Iris pigment epithelial cell (primary cell): Measurements from ENCODE around the gene ZNF556.

Experiments used
- DNase-seq: peaks from one replicate; pipeline ENCODE4 v3.0.0-alpha.2; 2011; ENCODE audit warnings: low read depth

ZNF556 gene

DNA sequence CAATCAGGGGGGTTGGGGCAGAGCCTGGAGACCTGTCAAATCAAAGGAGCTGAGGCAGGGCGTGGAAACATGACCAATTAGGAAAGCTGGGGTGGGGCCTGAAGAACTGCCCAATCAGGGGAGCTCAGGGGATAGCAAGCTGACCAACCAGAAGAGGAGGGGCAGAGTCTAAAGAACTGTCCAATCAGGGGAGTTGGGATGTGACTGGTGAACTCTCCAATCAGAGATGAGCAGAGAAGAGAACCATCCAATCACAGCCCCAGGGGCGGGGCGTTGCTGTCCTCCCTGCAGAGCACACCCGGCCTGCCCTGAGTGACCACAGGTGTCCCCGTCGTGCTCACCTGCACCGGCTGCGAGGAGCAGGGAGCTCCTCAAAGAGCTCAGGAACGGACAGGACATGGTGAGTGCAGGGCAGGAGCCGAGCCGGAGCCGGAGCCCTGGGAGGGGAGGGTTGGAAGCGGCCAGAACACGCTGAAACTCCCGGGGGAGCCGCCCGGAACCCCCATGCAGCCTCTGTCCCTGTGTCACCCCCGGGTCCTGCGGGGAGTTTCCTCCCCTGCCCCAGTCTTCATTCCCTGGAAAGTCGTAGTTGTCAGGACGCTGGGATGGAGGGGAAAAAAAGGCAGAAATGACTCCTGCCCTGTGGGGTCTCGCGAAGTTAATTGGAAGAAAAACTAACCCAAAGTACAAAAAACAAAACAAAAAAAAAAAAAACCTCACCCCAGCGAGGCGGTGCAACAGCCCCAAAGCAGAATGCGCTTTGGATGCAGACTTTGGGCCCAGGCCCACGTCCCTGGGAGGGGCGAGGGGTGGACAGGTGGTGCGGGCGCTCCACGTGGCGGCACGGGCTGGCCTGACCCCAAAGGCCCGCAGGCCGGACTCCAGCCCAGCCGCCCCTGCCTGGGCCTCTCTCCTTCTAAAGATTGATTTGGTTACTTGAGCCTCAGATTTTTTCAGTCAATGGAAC is at the start of gene ZNF556:
Gene ZNF556 (plus strand): TSS at position 311 of the 967 bp plus-strand sequence. CDS start 87 bp downstream, at position 398.
- DNase-seq = no peak

DNA sequence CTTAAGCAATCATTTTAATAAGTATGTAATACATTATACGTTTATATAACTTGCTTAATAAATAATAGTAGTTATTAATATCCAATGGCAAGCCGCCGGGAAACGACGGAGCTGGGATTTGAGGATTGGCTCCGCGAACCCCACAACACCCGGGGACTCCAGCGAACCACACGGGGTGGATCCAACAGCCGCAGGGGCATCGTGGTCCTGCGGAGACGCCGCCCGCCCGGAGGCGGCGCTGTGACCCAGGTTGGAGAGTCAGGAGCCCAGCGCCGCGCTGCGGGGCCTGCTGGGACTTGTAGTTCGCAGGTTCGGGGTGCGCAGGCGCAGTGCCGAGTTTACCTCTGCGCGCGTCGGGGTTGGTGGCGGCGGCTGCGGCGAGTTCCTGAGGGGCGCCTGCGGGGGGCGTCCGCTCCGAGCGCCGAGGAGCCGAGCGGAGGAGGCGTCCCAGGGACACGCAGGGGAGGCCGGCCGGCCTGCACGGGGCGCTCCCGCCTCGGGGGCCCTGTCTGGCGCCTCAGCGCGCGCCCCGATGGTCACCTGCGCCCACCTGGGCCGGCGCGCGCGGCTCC is 47.5 kb upstream of the ZNF556 start, which contains the start of gene ZNF554:
Gene ZNF554 (plus strand): TSS at position 329 of the 572 bp plus-strand sequence. CDS start 204 bp downstream, at position 533.
- DNase-seq = peak; percentile 93

DNA sequence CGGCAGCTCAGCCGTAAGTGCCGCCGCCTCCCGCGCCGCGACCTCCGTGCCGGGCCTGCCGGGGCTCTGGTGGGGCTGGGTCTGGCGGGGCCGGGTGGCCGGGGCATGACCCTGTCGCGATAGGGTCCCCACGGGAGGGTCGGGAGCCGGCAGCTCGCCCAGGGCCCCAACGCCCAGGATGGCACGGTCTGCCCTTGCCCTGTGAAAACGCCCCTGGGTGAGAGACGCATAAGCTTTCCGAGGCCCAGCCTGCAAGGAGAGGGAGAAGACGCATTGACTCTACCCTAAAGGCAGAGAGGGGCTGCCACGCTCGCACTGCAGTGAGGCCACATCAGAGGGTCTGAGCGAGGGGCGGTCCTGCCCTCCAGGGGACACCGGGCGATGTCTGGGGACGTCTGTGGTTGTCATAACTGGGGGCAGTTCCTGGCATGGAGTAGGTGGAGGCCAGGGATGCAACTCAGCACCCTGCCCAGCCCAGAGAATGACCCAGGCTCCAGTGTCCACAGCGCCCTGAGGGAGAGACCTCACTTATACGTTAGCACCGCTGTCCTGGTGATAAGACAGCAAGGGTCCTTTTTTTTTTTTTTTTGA is 46.9 kb upstream of the ZNF556 start:
- no peak for DNase-seq

DNA sequence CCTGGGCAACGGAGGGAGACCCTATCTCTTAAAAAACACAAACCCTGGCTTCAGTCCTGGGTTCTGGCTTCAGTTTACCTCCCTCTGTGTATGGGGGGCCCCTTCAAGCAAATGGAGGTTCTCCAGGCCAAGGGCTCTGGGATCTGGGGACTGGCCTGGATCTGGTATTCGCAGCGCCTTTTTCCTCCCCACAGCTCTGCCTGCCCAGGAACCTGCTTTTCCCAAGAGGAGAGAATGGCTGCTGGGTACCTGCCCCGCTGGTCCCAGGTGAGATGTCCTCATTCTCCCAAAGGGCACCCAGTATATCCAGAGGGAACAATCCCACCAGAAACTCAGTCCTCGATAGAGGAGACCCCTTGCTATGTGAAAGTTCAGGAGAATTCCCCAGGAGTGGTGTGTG is 44.3 kb upstream of the ZNF556 start:
- DNase-seq = no peak

DNA sequence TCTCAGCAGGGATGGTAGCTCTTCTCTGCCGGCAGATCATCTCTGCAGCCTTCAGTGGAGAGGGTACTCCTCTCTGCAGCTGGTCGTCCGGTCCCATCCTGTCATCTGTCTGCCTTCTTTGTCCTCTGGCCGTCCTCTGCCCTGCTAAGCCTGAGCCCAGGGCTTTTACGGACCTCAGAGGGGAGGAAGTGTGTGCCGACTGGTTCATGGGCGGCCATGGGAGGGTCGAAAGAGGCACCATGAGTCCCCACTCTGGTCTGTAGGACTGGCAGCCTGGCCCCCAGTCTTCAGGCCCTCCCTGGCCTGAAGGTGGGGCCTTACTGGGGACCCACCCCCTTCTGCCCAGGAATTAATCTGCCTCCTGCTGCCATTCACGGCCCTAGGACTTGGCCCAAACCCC is 43.5 kb upstream of the ZNF556 start:
- no peak for DNase-seq

DNA sequence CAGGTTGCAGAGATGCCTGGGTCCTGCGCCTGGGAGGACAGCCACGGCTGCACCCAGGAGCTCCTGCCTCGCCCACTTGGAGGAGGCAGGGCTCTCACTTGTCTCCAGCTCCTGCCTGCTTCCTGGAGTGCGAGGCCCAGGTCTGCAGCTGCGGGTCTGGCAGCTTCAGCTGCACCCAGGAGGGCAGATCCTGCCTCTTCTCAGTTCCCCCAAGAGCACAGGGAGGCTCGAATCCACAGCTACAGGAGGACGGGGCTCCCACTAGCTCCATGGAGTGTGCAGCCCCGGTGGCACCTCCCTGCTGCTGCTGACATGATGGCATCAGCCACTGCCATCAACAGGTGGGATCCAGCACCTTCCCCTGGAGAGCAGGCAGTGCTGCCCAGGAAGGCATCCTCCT is 43.0 kb upstream of the ZNF556 start:
- no peak for DNase-seq

DNA sequence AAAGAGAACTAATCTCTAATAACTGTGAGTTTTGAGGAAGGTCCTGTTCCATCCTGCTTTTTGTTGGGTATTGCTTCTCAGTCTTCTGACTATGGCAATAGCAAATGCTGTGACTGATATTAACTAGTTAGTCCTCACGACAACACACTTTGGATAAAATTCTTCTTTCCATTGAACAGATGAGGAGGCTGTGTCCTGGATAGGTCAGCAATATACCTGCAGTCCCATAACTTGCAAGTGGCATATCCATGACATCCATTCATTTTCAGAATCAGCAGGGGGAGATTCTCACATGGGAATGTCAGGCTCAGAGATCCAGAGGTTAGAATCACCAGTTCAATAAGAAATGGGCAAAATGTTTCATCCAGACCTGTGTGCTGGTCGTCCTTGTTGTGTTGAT is 40.1 kb upstream of the ZNF556 start:
- no peak for DNase-seq

DNA sequence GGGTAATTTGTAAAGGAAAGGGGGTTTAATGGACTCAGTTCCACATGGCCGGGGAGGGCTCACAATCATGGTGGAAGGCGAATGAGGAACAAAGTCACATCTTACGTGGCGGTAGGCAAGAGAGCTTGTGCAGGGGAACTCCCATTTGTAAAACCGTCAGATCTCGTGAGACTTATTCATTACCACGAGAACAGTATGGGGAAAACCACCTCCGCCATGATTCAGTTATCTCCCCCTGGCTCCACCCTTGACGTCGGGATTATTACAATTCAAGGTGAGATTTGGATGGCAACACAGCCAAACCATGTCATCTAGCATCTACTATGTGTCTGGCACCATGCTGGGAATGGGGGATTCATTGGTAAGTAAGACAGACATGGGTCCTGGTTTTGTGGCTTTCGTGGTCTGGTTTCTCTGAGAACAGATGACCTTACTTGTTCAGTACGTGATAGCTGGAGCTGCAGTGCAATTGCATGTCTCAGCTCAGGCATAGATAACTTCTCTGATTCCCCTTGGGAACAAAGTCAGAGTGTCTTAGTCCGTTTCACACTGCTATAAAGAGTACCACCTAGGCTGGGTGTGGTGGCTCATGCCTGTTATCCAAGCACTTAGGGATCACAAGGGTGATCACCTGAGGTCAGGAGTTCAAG is 39.2 kb upstream of the ZNF556 start:
- no peak for DNase-seq

DNA sequence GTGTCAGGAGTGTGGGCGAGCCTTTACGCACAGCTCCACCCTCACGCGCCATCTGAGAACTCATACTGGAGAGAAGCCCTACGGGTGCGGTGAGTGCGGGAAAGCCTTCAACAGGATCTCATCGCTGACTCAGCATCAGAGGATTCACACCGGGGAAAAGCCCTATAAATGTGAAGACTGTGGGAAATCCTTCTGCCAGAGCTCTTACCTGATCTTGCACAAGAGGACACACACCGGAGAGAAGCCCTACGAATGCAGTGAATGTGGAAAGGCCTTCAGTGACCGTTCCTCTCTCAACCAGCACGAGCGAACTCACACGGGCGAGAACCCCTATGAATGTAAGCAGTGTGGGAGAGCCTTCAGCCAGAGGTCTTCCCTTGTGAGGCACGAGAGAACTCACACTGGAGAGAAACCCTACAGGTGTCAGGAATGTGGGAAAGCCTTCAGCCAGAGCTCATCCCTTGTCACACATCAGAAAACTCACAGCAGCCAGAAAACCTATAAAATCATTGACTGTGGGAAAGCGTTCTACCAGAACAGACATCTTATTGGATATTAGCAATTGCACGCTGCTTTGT is 32.8 kb upstream of the ZNF556 start:
- DNase-seq = no peak

DNA sequence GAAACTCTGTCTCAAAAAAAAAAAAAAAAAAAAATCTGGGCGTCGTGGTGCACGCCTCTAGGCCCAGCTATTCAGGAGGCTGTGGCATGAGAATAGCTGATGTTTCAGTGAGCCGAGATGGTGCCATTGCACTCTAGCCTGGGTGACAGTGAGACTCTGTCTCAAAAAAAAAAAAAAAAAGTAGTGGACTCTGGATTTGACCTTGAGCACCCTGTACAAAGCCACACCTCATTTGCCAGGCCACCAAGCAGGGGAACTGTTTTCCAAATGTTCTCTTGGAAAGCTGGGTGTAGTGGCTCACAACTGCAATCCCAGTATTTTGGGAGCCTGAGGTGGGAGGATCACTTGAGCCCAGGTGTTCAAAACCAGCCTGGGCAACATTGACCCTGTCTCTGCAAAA is 29.7 kb upstream of the ZNF556 start:
- no peak for DNase-seq

DNA sequence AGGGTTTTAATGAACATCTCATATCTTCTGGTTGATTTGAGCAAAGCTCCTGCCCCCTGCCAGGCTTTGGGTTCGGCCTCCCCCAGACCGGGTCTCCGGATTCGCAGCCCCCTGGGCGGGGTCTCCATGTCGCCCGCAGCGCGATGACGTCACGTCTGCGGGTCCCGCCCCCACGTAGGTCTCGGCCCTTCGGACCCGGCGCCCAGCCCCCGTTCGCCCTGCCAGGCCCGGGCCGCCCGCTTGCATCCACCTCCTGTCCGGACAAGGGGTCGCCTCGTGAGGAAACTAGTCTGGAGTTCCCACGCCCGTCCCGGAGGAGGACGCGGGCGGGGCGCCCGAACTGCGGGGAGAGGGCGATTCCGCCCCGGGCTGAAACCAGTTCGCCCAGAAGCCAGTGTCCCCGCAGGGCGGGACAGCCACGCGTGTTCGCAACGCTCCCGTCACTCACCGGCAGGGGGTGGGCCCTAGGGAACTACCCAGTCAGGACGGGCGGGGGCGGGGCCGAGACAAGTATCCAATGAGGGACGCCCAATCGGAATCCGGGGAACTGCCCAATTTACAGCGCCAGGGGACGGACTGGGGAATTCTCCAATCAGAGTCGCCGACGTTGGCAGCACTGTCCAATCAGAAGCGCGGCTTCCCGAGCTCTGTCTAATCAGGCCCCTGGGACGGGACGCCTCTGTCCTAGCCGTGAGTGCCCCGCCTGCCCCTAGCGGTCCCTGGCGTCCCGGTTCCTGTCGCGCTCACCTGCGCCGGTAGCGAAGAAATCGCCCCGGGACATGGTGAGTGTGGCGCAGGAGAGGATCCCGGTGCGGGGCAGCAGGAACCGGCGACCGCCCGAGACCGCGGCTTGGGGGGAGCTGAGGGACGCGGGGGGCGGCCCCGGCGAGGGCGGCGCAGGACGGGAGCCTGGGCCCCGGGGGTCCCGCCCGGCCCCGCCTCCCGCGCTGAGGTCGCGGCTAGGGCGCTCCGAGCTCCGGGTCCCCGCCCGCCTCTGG is 26.0 kb upstream of the ZNF556 start, which contains the start of gene ZNF555:
Gene ZNF555 (plus strand): TSS at position 682 of the 998 bp plus-strand sequence. CDS start 98 bp downstream, at position 780.
- peak; percentile 99 for DNase-seq

DNA sequence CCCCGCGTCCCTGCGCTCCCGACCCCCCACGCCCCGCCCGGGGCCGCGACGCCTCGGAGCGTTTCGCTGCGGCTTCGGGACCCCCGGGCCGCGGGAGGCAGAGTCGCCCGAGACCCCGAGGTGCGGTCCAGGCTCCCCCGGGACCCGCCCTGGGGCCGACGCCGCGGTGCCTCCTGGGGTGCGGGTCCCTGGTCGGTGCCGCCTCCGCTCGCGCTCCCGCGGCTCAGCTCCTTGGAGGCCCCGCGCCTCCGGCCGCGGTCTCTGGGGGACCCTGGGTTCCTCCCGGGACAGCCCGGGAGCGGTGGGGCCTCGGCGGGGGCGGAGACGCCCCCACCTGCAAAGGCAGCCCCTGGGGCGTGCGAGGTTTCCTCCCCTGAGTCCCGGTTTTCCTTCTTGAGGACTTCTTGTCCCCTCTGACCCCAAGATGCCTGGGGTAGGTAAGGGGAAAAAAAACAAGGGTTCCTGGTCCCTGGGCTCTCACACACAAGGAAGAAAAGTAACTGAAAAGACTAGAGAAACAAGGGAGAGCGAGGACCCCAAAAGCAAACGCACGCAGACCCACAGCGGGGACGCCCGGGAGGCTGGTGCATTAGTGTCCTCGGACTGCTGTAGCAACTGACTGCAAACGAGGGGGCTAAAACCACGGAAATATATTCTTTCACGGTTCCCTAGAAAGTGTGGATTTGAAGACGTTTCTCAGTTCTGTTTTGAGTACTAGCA is 25.1 kb upstream of the ZNF556 start:
- no peak for DNase-seq

DNA sequence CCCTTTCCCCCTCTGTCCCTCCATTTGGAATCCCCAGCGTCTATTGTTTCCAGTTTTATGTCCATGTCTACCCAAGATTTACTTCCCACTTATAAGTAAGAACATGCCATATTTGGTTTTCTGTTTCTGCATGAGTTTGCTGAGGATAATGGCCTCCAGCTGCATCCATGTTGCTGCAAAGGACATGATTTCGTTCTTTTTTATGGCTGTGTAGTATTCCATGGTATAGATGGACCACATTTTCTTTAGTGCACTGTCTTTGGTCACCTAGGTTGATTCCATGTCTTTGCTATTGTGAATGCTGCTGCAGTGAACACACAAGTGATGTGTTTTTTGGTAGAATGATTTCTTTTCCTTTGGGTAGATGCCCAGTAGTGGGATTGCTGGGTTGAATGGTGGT is 22.0 kb upstream of the ZNF556 start:
- DNase-seq = no peak

DNA sequence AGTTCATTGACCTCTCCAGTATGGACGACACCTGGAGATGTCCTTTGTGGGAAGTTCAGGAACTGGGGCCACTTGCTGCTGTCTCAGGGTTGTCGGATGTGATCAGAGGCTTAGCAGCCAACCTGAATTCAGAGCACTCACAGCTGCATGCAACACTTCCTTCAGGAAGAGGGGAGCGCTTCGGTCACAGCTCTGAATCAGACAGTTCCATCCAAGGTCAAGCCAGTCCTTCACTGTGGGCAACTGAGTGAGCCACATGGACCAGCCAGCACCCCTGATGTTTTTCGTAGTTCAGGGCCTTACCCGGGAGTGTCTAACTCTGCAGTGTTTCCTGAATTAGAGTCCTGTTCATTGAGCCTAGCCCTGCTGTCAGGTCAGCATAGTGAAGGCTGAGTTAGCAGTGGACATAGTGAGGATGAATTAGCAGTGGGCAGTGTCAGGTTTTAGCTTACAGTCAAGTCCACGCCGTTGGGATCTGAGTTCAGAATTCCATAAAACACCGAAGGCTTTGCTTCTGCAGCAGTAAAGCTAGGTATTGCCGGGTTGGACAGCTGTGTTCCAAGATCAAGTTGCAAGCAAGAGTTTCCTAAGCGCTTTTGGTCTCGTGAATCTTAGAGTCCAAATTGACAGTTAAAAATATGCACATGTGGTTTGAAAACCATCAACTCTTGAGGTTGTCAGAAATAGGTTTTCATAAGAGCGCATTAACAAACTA is 20.8 kb upstream of the ZNF556 start:
- no peak for DNase-seq

DNA sequence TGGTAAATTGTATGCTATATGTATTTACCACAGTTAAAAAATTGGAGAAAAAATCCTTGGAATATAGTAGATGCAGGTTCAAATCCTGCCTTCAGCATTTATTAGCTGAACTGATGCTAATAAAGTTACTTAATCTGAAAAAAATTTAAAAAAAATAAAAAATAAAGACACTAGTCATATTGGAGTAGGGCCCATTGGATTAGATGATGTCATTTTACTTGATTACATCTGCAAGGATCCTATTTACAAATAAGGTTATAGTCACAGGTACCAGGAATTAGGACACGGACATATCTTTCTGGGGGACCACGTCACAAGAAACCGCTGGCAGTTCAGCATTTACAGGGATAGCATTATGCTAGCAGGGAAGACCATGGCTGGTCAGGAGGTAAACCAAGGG is 19.6 kb upstream of the ZNF556 start:
- no peak for DNase-seq

DNA sequence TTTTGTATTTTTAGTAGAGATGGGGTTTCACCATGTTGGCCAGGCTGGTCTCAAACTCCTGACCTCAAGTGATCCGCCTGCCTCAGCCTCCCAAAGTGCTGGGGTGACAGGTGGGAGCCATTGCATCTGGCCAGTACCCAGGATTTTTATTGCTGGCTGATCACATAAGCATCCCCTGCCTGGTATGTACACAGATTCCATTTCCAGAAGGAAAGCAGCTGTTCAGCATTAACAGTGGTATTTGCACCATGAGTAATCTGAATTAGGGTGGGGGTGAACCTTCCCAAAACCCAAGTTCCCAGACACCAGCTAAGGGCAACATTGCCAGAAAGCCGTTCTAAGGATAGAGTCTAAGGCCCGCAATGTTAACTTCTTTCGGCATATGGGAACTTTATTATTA is 18.5 kb upstream of the ZNF556 start:
- DNase-seq = peak; percentile 16

DNA sequence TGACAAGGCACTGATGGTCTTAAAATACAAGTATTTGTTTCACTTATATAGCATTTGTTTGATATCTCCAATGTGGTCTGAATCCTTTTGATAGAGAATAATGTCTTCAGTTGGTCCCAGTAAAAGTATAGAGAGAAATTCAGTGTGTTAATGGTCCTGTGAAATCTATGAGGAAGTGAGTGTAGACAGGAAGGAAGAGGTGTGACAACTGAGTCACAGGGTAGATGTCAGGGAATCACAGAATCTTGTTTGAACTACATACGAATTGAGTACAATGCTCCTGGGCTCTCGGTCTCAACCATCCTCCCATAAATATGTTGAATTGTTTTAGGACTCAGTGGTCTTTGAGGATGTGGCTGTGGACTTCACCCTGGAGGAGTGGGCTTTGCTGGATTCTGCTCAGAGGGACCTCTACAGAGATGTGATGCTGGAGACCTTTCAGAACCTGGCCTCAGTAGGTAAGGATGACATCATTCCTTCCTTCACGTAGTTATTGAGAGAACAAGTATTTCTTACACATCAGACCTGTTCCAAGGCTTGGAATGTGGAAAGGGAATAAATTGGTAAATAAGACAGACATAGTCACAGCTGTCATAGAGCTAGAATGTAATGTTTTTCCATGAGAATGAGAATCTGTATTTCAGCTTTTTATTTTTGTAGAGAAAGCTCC is 16.7 kb upstream of the ZNF556 start:
- DNase-seq = no peak

DNA sequence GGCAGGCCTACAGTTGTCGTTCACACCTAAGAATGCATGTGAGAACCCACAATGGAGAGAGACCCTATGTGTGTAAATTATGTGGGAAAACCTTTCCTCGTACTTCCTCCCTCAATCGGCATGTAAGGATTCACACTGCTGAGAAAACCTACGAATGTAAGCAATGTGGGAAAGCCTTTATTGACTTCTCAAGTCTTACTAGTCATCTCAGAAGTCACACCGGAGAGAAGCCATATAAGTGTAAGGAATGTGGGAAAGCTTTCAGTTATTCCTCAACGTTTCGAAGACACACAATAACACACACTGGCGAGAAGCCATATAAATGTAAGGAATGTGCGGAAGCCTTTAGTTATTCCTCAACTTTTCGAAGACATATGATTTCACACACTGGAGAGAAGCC is 14.5 kb upstream of the ZNF556 start:
- no peak for DNase-seq
